Tibial nerve (tissue), 4 donors: ENCODE results near the gene GPRIN3.

Source experiments
- CTCF ChIP-seq, 5 experiments: fragments of 200-600 bp in 3 of 5; fragments of 450-650 bp in 2 of 5; sonication (generic) in 3 of 5; IDR thresholded peaks; one replicate each; pipeline ENCODE4 v1.5.1; 2016 to 2019; ENCODE audit warnings: antibody characterized with exemption in 5 of 5, mild to moderate bottlenecking in 3 of 5, moderate library complexity in 2 of 5
- EP300 ChIP-seq, 2 donors: sonication (generic); formaldehyde crosslinking; IDR thresholded peaks; one replicate each; pipeline ENCODE4 v1.6.1; 2017; ENCODE audit warnings: antibody characterized with exemption in 2 of 2, mild to moderate bottlenecking in 1 of 2
- POLR2A ChIP-seq, 2 donors: fragments of 450-650 bp; IDR thresholded peaks; one replicate each; pipeline ENCODE4 v1.6.1; 2017; ENCODE audit warnings: antibody characterized with exemption in 2 of 2, mild to moderate bottlenecking in 2 of 2, moderate library complexity in 2 of 2

DNA sequence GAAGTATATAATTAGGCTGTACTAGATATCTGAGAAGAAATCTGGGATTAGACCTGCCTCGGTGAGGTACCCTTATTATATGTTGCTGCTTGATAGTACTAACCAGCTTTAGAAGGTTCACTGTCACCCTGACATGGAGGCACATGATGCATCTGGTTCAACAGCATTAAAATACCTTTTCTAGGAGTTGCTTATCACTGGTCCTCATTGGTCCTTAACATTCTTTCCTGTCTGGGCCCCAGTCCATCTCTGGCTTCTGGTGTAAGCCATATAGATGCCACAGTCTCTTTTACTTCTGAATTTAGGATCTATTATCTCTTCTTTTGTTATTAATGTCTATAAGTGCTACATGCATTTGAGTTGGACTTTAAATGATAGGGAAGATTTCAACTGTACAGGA is 40.2 kb downstream of the GPRIN3 start:
- TF ChIP-seq CTCF (IDR thresholded peaks at IDR 0.05) (no peak), POLR2A (IDR thresholded peaks at IDR 0.05) (no peak), EP300 (IDR thresholded peaks at IDR 0.05) (no peak)
